GM12875 (cell line): ENCODE data around the gene CCNT1.
"Not testable (repeated sequence)": the region's sequence is repeated elsewhere in the genome, so short reads cannot be mapped to it uniquely, and the experiment has no call there.

Experiments
- H3K4me3 ChIP-seq: one replicate; pipeline ENCODE4 v1.5.1; 2011; ENCODE audit warnings: low read depth, low read length, control low read depth
- TF ChIP-seq, protein P1 (sequence below): IDR thresholded peaks from 2 replicates; pipeline ENCODE4 v1.5.1; 2011; ENCODE audit warnings: low read depth, mild to moderate bottlenecking, control low read depth, inconsistent platforms, low read length, moderate library complexity, borderline replicate concordance; ENCODE audit not compliant: insufficient read depth

The CCNT1 gene

GRCh38 chr12:48668996-48669395 is 47.5 kb downstream of the CCNT1 start:
- no peak overlapping the region for H3K4me3 ChIP-seq
- TF ChIP-seq, protein P1, sequence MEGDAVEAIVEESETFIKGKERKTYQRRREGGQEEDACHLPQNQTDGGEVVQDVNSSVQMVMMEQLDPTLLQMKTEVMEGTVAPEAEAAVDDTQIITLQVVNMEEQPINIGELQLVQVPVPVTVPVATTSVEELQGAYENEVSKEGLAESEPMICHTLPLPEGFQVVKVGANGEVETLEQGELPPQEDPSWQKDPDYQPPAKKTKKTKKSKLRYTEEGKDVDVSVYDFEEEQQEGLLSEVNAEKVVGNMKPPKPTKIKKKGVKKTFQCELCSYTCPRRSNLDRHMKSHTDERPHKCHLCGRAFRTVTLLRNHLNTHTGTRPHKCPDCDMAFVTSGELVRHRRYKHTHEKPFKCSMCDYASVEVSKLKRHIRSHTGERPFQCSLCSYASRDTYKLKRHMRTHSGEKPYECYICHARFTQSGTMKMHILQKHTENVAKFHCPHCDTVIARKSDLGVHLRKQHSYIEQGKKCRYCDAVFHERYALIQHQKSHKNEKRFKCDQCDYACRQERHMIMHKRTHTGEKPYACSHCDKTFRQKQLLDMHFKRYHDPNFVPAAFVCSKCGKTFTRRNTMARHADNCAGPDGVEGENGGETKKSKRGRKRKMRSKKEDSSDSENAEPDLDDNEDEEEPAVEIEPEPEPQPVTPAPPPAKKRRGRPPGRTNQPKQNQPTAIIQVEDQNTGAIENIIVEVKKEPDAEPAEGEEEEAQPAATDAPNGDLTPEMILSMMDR, result no peak

- H3K4me3 ChIP-seq, result no peak overlapping the region
- TF ChIP-seq, protein P1, result no peak
Observed at GRCh38 chr12:48659863-48660262, 56.6 kb downstream of the CCNT1 start.

DNA sequence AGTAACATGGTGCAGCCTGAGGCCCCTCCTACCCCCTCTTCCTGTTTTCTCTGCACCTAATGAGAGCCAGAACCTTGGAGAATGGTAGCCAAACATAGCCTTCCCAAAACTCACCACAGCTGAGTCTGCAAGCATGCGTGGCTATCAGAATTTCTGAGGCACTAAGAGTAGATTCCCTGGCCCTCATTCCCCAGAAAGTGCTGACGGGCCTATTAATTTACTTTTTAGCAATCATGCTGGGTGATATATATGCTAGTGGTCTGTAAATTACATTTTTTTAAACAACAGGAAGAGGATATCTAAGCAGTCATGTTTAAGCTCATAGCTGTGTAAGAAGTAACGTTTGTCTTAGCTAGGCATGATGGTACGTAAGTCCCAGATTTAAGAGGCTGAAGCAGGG is 64.8 kb downstream of the CCNT1 start:
- H3K4me3 ChIP-seq, result no peak overlapping the region
- TF ChIP-seq, protein P1, result no peak

DNA sequence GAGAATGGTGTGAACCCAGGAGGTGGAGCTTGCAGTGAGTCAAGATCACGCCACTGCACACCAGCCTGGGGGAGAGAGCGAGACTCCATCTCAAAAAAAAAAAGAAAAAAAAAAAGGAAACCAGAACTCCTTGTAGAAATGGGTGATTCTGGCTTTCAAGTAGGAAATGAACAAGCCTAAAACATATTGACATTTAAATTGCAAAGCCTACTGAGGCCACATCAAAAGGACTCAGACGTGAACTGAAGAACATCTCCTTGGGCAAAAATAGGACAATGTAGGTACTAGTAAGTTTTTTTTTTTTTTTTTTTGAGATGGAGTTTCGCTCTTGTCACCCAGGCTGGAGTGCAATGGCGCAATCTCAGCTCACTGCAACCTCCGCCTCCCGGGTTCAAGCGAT is 71.2 kb downstream of the CCNT1 start:
- not testable (repeated sequence) for H3K4me3 ChIP-seq

- TF ChIP-seq, protein P1, result no peak
- no peak overlapping the region for H3K4me3 ChIP-seq
Observed at GRCh38 chr12:48643011-48643410, 73.5 kb downstream of the CCNT1 start.

DNA sequence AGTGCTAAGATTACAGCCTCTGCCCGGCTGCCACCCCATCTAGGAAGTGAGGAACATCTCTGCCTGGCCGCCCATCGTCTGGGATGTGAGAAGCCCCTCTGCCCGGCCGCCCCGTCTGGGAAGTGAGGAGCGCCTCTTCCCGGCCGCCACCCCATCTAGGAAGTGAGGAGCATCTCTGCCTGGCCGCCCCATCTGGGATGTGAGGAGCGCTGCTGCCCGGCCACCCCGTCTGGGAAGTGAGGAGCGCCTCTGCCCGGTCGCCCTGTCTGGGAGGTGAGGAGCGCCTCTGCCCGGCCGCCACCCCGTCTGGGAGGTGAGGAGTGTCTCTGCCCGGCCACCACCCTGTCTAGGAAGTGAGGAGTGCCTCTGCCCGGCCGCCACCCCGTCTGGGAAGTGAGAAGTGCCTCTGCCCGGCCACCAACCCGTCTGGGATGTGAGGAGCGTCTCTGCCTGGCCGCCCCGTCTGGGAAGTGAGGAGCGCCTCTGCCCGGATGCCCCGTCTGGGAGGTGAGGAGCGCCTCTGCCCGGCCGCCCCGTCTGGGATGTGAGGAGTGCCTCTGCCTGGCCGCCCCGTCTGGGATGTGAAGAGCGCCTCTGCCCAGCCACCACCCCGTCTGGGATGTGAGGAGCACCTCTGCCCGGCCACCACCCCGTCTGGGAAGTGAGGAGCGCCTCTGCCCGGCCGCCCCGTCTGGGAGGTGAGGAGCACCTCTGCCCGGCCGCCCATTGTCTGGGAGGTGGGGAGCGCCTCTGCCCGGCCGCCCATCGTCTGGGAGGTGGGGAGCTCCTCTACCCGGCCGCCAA is 74.6 kb downstream of the CCNT1 start:
- not testable (repeated sequence) for H3K4me3 ChIP-seq

- H3K4me3 ChIP-seq, result no peak overlapping the region
- TF ChIP-seq, protein P1, result no peak
Observed at GRCh38 chr12:48640854-48641253, 75.7 kb downstream of the CCNT1 start.

GRCh38 chr12:48640428-48640827 is 76.1 kb downstream of the CCNT1 start:
- H3K4me3 ChIP-seq, result no peak overlapping the region
- TF ChIP-seq, protein P1, result no peak
